Measurements from ENCODE around the gene ADNP.

The ADNP gene

GRCh38 chr20:50879649-50880550 is 51.3 kb downstream of the ADNP start:
- H3K4me3 ChIP-seq (ENCODE audit: low read depth in 1 of 2, low read length in 2 of 2), result no peak overlapping the region
- peaks cover 0 to 12% of the 10 kb centered on the region in 2 donors for H3K36me3 ChIP-seq (ENCODE audit: control insufficient read depth in 1 of 2, insufficient read depth in 2 of 2, low read length in 2 of 2)
- H3K9me3 ChIP-seq (ENCODE audit: control insufficient read depth in 1 of 2, low read length in 2 of 2), result no peaks in the 10 kb centered on the region
- H3K27ac ChIP-seq (ENCODE audit: low read length), result no peak overlapping the region
- H3K4me1 ChIP-seq (ENCODE audit: control insufficient read depth in 1 of 2, insufficient read depth in 2 of 2, low read length in 2 of 2), result no peaks in the 10 kb centered on the region
- H3K27me3 ChIP-seq (ENCODE audit: low read depth, low read length), result no peaks in the 10 kb centered on the region

GRCh38 chr20:50877232-50877743 is 53.9 kb downstream of the ADNP start:
- Histone ChIP-seq H3K9me3 (ENCODE audit: control insufficient read depth in 1 of 2, low read length in 2 of 2) (no peaks in the 10 kb centered on the region), H3K36me3 (ENCODE audit: control insufficient read depth in 1 of 2, insufficient read depth in 2 of 2, low read length in 2 of 2) (peaks cover 0 to 12% of the 10 kb centered on the region in 2 donors), H3K27ac (ENCODE audit: low read length) (no peak overlapping the region), H3K4me1 (ENCODE audit: control insufficient read depth in 1 of 2, insufficient read depth in 2 of 2, low read length in 2 of 2) (no peaks in the 10 kb centered on the region), H3K27me3 (ENCODE audit: low read depth, low read length) (no peaks in the 10 kb centered on the region), H3K4me3 (ENCODE audit: low read depth in 1 of 2, low read length in 2 of 2) (no peak overlapping the region)

DNA sequence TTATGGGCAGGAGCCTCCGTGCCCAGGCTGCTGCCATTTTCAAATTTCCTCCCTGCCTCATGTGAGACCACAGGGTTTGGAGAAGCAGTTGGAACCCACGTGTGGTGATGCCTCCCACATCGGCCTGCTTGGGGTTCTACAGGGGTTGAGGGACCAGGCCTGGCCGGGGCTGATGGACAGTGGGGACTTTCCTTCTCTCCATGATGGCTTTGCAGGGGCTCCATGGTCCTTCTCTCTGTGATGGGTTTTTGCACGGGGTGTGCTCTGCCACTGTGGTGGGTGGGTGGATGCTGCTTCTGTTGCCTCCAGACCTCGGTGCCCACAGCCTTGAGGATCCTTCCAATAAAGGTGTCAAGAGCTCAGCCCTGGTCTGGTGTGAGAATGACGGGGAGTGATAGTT is 54.4 kb downstream of the ADNP start:
- Histone ChIP-seq H3K9me3 (ENCODE audit: control insufficient read depth in 1 of 2, low read length in 2 of 2) (no peaks in the 10 kb centered on the region), H3K27ac (ENCODE audit: low read length) (no peak overlapping the region), H3K4me1 (ENCODE audit: control insufficient read depth in 1 of 2, insufficient read depth in 2 of 2, low read length in 2 of 2) (no peaks in the 10 kb centered on the region), H3K4me3 (ENCODE audit: low read depth in 1 of 2, low read length in 2 of 2) (no peak overlapping the region), H3K36me3 (ENCODE audit: control insufficient read depth in 1 of 2, insufficient read depth in 2 of 2, low read length in 2 of 2) (peaks cover 0 to 12% of the 10 kb centered on the region in 2 donors), H3K27me3 (ENCODE audit: low read depth, low read length) (no peaks in the 10 kb centered on the region)

DNA sequence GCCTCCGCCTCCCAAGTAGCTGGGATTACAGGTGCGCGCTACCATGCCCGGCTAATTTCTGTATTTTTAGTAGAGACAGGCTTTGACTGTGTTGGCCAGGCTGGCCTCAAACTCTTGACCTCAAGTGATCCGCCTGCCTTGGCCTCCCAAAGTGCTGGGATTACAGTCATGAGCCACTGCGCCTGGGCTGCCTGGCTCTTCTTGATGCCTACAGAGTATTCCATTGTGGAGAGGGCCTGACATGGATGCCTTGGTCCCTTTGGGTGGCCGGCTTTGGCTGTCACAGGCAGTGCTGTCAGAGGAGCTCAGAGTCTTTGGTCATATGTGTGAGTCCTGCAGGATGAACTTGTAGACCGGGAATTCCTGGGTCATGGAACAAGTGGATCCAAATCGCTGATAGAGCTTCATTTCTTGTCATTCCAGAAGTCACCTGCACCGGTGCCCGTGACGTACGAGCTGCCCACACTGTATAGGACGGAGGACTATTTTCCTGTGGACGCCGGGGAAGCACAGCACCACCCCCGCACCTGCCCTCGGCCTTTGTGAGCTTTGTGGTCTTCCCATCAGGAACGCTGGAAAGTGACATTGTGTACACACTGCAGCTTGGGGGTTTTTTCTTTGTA is 55.1 kb downstream of the ADNP start:
- H3K27ac ChIP-seq (ENCODE audit: low read length), result no peak overlapping the region
- H3K9me3 ChIP-seq (ENCODE audit: control insufficient read depth in 1 of 2, low read length in 2 of 2), result no peaks in the 10 kb centered on the region
- no peaks in the 10 kb centered on the region for H3K4me1 ChIP-seq (ENCODE audit: control insufficient read depth in 1 of 2, insufficient read depth in 2 of 2, low read length in 2 of 2)
- H3K27me3 ChIP-seq (ENCODE audit: low read depth, low read length), result no peaks in the 10 kb centered on the region
- H3K4me3 ChIP-seq (ENCODE audit: low read depth in 1 of 2, low read length in 2 of 2), result no peak overlapping the region
- H3K36me3 ChIP-seq (ENCODE audit: control insufficient read depth in 1 of 2, insufficient read depth in 2 of 2, low read length in 2 of 2), result peaks cover 0 to 12% of the 10 kb centered on the region in 2 donors

- H3K4me3 ChIP-seq (ENCODE audit: low read depth in 1 of 2, low read length in 2 of 2), result no peak overlapping the region
- H3K27ac ChIP-seq (ENCODE audit: low read length), result no peak overlapping the region
- H3K9me3 ChIP-seq (ENCODE audit: control insufficient read depth in 1 of 2, low read length in 2 of 2), result no peaks in the 10 kb centered on the region
- H3K36me3 ChIP-seq (ENCODE audit: control insufficient read depth in 1 of 2, insufficient read depth in 2 of 2, low read length in 2 of 2), result peaks cover 0 to 12% of the 10 kb centered on the region in 2 donors
- H3K27me3 ChIP-seq (ENCODE audit: low read depth, low read length), result no peaks in the 10 kb centered on the region
- H3K4me1 ChIP-seq (ENCODE audit: control insufficient read depth in 1 of 2, insufficient read depth in 2 of 2, low read length in 2 of 2), result no peaks in the 10 kb centered on the region
These were observed 56.2 kb downstream of the ADNP start for GRCh38 chr20:50874758-50875665.

DNA sequence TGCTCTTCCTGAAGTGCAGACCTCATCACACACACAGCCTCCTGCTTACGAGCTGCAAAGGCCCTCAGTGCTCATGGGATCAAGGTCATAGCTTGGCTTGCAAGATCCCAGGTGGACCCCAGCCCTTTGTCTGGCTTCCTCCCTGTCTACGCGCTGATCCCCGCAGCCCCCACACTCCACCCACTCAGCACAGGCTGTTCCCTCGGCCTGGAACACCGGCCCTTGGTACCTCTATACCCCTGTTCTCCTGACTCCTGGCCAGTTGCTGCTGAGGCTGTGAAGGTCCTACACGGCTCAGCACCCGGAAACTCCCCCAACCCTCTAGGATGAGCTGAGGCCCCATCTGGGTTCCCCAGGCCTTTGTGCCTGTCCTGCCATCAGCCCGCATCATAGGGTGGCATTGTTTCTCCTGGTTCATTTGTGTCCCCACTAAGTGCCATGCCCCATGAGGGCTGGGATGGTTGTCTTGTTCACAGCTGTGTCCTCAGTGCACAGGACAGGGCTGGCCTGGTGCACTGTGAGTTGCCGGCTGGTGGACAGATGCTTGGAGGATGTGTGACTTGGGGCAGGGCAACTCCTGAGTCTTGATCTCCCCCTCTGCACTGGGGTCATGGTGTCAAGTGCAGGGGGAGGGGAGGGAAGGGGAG is 57.0 kb downstream of the ADNP start:
- no peak overlapping the region for H3K4me3 ChIP-seq (ENCODE audit: low read depth in 1 of 2, low read length in 2 of 2)
- H3K36me3 ChIP-seq (ENCODE audit: control insufficient read depth in 1 of 2, insufficient read depth in 2 of 2, low read length in 2 of 2), result peaks cover 0 to 8% of the 10 kb centered on the region in 2 donors
- no peak overlapping the region for H3K27ac ChIP-seq (ENCODE audit: low read length)
- H3K9me3 ChIP-seq (ENCODE audit: control insufficient read depth in 1 of 2, low read length in 2 of 2), result no peaks in the 10 kb centered on the region
- no peaks in the 10 kb centered on the region for H3K4me1 ChIP-seq (ENCODE audit: control insufficient read depth in 1 of 2, insufficient read depth in 2 of 2, low read length in 2 of 2)
- H3K27me3 ChIP-seq (ENCODE audit: low read depth, low read length), result no peaks in the 10 kb centered on the region

DNA sequence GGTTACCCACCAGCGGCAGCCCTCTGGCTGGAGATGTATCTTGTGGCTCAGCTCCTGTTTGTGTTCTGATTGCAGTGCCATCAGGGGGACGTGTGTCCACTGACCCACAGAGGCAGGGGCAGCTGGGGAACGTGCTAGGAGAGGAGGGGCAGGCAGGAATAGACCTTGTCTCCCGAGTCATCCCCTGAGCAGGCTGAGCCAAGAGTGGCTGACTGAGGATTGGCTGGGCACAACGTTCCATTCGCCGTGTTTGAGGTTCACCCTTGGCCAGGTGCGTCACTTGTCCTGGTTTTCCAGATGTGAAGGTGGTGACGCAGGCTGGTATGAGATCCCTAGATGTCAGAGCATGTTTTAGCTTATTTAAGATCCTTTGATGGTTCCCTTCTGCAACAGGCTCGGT is 57.7 kb downstream of the ADNP start:
- Histone ChIP-seq H3K36me3 (ENCODE audit: control insufficient read depth in 1 of 2, insufficient read depth in 2 of 2, low read length in 2 of 2) (peaks cover 0 to 8% of the 10 kb centered on the region in 2 donors), H3K4me1 (ENCODE audit: control insufficient read depth in 1 of 2, insufficient read depth in 2 of 2, low read length in 2 of 2) (no peaks in the 10 kb centered on the region), H3K27me3 (ENCODE audit: low read depth, low read length) (no peaks in the 10 kb centered on the region), H3K4me3 (ENCODE audit: low read depth in 1 of 2, low read length in 2 of 2) (no peak overlapping the region), H3K27ac (ENCODE audit: low read length) (no peak overlapping the region), H3K9me3 (ENCODE audit: control insufficient read depth in 1 of 2, low read length in 2 of 2) (no peaks in the 10 kb centered on the region)

GRCh38 chr20:50872560-50873425 is 58.4 kb downstream of the ADNP start:
- no peak overlapping the region for H3K27ac ChIP-seq (ENCODE audit: low read length)
- peaks cover 0 to 8% of the 10 kb centered on the region in 2 donors for H3K36me3 ChIP-seq (ENCODE audit: control insufficient read depth in 1 of 2, insufficient read depth in 2 of 2, low read length in 2 of 2)
- no peaks in the 10 kb centered on the region for H3K27me3 ChIP-seq (ENCODE audit: low read depth, low read length)
- H3K4me3 ChIP-seq (ENCODE audit: low read depth in 1 of 2, low read length in 2 of 2), result no peak overlapping the region
- no peaks in the 10 kb centered on the region for H3K9me3 ChIP-seq (ENCODE audit: control insufficient read depth in 1 of 2, low read length in 2 of 2)
- H3K4me1 ChIP-seq (ENCODE audit: control insufficient read depth in 1 of 2, insufficient read depth in 2 of 2, low read length in 2 of 2), result no peaks in the 10 kb centered on the region

DNA sequence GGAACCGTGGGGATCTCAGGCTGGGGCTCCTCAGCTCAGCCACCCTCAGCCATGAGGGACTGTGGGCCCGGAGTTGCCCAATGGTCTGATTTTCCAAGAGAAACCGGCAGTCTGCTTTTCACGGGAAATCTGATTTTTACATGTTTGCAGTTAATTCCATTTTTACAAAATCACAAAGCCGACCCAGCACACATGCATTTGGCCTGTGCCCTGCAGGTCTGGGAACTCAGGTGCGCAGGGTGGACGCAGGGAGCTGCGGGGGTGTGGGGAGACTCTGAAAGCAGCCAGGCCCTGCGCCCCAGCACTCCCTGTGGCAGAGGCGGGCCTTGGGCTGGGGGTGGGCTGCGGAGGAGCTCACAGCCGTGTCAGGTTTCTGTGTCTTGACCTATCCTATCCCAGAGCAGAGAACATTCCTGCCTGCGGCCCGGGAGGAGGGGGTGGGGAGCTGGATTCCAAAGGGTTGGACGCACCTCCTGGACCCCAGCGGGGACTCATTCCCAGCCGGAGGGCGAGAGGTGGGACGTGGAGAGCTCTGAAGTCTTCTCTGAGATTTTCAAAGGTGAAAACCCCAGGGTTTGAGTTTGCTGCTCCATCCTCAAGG is 60.6 kb downstream of the ADNP start:
- H3K27ac ChIP-seq (ENCODE audit: low read length), result no peak overlapping the region
- H3K27me3 ChIP-seq (ENCODE audit: low read depth, low read length), result no peaks in the 10 kb centered on the region
- H3K4me3 ChIP-seq (ENCODE audit: low read depth in 1 of 2, low read length in 2 of 2), result no peak overlapping the region

More for the DNA sequence above, 60.6 kb downstream of the ADNP start:
- Histone ChIP-seq H3K36me3 (ENCODE audit: control insufficient read depth in 1 of 2, insufficient read depth in 2 of 2, low read length in 2 of 2) (no peaks in the 10 kb centered on the region), H3K4me1 (ENCODE audit: control insufficient read depth in 1 of 2, insufficient read depth in 2 of 2, low read length in 2 of 2) (no peaks in the 10 kb centered on the region), H3K9me3 (ENCODE audit: control insufficient read depth in 1 of 2, low read length in 2 of 2) (no peaks in the 10 kb centered on the region)
